ENCODE data around the gene FARS2.

GRCh38 chr6:5599127-5599526 is 337.8 kb downstream of the FARS2 start:
- no peak for TF ChIP-seq PREB (CRISPR knock-in tag; IDR thresholded peaks at IDR 0.05)
- TF ChIP-seq FOXM1 (IDR thresholded peaks at IDR 0.05; ENCODE audit: low read depth), result no peak
- TF ChIP-seq FOXM1 (CRISPR knock-in tag; IDR thresholded peaks at IDR 0.05; ENCODE audit: low read depth), result no peak
- no peak for TF ChIP-seq TBL1XR1 (IDR thresholded peaks at IDR 0.05; ENCODE audit: low read length in 2 of 2)
- no peak for TF ChIP-seq SAP30 (IDR thresholded peaks at IDR 0.05; ENCODE audit: borderline replicate concordance, insufficient read depth, low read depth, low read length, poor library complexity, severe bottlenecking)
- TF ChIP-seq, protein P1, sequence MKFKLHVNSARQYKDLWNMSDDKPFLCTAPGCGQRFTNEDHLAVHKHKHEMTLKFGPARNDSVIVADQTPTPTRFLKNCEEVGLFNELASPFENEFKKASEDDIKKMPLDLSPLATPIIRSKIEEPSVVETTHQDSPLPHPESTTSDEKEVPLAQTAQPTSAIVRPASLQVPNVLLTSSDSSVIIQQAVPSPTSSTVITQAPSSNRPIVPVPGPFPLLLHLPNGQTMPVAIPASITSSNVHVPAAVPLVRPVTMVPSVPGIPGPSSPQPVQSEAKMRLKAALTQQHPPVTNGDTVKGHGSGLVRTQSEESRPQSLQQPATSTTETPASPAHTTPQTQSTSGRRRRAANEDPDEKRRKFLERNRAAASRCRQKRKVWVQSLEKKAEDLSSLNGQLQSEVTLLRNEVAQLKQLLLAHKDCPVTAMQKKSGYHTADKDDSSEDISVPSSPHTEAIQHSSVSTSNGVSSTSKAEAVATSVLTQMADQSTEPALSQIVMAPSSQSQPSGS (CRISPR knock-in tag; IDR thresholded peaks at IDR 0.05), result no peak
- TF ChIP-seq POLR2AphosphoS5 (IDR thresholded peaks at IDR 0.05; ENCODE audit: control insufficient read depth, insufficient read depth, low read depth, low read length), result no peak
- TF ChIP-seq TCF7 (IDR thresholded peaks at IDR 0.05; ENCODE audit: borderline replicate concordance), result no peak
- TF ChIP-seq MAFK (IDR thresholded peaks at IDR 0.05; ENCODE audit: low read length), result no peak
- TF ChIP-seq, protein P2, sequence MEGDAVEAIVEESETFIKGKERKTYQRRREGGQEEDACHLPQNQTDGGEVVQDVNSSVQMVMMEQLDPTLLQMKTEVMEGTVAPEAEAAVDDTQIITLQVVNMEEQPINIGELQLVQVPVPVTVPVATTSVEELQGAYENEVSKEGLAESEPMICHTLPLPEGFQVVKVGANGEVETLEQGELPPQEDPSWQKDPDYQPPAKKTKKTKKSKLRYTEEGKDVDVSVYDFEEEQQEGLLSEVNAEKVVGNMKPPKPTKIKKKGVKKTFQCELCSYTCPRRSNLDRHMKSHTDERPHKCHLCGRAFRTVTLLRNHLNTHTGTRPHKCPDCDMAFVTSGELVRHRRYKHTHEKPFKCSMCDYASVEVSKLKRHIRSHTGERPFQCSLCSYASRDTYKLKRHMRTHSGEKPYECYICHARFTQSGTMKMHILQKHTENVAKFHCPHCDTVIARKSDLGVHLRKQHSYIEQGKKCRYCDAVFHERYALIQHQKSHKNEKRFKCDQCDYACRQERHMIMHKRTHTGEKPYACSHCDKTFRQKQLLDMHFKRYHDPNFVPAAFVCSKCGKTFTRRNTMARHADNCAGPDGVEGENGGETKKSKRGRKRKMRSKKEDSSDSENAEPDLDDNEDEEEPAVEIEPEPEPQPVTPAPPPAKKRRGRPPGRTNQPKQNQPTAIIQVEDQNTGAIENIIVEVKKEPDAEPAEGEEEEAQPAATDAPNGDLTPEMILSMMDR (IDR thresholded peaks at IDR 0.05 in 2 of 3, conservative IDR thresholded peaks at IDR 0.05 in 1 of 3; ENCODE audit: insufficient read depth in 2 of 3, low read depth in 1 of 3, low read length in 3 of 3), result no peak
- TF ChIP-seq MEF2A (IDR thresholded peaks at IDR 0.05; ENCODE audit: control insufficient read depth, low read depth, low read length), result no peak
- no peak for TF ChIP-seq HDAC2 (IDR thresholded peaks at IDR 0.05)
- no peak for TF ChIP-seq SMAD2 (IDR thresholded peaks at IDR 0.05; ENCODE audit: low read depth, low read length)
- no peak for TF ChIP-seq C11orf30 (IDR thresholded peaks at IDR 0.05; ENCODE audit: low read depth)
